Ramos (cell line): Measurements from ENCODE around the gene NRG2.

Experiments
- in situ Hi-C: fragments of 300-500 bp; cut with MboI; formaldehyde crosslinking; loops from one replicate; pipeline ENCODE4 v1.14.3; 2022; ENCODE audit warnings: low sequenced_read_pairs; ENCODE audit not compliant: unreplicated experiment

The NRG2 gene

GRCh38 chr5:139864716-139865483 lies 178.2 kb downstream of the NRG2 start:
- in situ Hi-C loops, result no loop called here

- in situ Hi-C loops, result no loop called here
Observed at GRCh38 chr5:139863855-139864558, 179.1 kb downstream of the NRG2 start.

GRCh38 chr5:139863361-139863760 lies 179.7 kb downstream of the NRG2 start:
- in situ Hi-C loops, result no loop called here

DNA sequence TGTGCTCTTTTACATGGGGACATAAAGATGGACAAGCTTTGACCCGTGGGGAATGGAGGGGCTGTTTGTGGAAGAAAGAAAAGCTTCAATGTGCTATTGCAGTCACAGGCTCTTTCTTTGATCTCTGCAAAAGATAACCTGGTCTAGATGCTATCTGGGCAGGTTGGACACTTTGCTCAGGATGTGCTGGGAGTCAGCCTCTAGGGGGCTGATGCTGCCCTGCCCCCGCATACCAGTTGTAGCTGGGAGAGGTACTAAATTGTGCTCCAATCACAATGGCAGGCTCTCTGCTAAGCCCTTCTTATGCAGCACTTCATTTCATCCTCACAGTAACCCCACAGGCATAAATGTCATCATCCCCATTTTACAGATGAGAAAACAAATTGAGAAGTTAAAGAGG lies 180.3 kb downstream of the NRG2 start:
- in situ Hi-C loops, result no loop called here

GRCh38 chr5:139862313-139862712 lies 180.8 kb downstream of the NRG2 start:
- in situ Hi-C loops, result no loop called here

- in situ Hi-C loops, result no loop called here
Observed at GRCh38 chr5:139861889-139862207, 181.3 kb downstream of the NRG2 start.

DNA sequence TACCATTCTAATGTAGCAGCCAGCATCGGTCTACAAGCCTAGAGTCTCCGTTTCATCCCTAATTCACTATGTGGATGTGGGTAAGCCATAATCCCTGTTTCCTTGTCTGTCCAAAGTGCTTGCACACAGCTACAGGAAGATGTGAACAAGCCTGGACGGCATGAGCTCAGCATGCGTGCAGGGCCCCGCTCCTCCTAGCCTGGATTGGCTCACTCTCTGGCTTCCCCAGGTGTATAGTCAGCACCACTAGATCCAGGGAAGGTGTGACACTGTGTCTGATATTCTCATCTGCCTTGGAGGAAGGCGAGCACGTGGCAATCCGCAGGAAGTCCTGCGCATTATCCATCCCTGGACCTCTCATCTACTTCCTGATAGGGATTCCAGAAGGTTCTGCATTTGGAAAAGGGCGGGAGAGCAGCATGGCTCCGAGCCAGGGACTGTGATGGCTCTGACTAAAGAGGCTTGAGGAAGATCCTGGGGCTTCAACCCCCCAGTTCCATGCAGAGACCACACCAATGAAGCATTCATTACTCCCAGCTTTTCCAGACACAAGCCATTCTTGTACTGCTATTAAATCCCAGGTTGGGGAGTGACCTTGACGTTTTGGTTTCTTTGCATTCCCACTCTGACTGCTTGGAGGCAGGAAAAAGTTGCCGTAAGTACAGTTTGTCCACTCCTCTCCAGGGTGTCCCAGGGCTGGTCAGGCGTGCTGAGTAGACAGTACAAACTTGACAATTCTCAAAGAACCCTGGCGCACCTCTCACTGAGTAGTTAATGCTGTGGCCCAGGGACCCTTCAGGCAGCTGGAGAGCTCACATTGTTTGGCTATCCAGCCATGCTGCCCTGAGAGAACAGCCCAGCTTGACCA lies 181.8 kb downstream of the NRG2 start:
- in situ Hi-C loops, result no loop called here

DNA sequence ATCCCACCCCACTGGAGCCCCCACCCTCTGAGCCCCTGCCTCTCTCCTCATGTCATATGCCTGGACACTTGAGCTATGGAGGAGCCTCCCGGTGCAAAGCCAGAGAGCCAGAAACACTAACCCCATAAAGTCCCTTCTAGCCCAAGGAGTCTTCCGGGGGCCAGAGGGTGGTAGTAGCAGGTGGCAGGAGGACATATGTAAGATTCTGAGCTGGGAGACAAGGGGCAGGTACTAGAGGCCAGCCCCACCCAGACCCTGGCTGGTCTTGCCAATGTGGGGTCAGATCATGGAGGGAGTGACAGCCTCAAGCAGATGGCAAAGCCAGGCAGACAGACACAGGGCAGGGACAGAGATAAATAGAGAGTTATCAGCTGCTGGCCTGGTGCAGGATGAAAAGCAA lies 184.1 kb downstream of the NRG2 start:
- in situ Hi-C loops, result no loop called here

- in situ Hi-C loops, result no loop called here
Observed at GRCh38 chr5:139856714-139857113, 186.4 kb downstream of the NRG2 start.

DNA sequence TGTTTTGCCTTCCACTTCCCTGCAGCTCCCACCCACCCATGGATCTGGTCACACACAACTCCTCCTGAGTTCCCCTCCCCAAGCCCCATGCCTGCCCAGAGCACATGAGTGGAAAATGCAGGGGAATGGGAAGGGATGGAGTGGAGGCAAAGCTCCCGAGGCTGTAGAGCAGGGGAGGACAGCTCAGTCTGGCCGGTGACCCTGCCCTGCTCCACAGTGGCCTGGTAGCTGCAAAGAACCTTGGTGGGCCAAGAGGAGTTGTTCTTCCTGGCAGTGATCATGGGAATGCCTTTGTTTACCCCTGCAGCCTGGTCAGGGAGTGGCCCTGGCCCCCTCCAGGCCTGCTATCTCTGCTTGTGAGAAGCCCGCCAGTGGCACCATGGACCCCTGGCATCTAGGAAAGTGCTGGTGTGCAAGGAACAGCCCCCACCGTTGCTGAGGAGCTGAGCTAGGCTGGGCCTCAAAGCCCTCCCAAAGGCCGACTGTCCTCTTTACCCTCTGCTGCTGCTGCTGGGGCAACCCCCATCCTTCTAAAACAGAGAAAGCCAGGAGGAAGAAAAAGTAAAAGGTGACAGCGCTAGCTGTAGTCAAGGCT lies 187.1 kb downstream of the NRG2 start:
- in situ Hi-C loops, result no loop called here

GRCh38 chr5:139855451-139855850 lies 187.6 kb downstream of the NRG2 start:
- in situ Hi-C loops, result no loop called here

DNA sequence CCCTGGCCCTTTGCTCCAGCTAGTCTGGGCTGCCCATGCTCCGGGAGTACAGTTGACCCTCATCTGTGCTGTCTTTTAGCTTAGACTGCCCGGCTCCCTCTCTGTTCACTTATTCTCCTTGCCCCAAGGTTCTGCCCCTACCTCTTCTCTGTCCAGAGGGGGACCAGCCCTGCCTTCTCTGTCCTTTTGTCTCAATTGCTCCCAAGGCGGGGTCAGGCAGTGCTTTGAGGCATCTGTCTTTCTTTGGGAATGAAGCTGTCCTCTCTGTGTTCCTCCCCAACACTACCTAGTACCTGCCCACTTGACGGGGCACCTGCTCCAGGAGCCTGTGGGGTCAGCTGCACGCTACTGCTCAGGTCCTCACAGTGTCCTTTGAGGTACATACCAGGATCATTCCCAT lies 188.1 kb downstream of the NRG2 start:
- in situ Hi-C loops, result no loop called here

- in situ Hi-C loops, result no loop called here
Observed at GRCh38 chr5:139854029-139854605, 189.0 kb downstream of the NRG2 start.

DNA sequence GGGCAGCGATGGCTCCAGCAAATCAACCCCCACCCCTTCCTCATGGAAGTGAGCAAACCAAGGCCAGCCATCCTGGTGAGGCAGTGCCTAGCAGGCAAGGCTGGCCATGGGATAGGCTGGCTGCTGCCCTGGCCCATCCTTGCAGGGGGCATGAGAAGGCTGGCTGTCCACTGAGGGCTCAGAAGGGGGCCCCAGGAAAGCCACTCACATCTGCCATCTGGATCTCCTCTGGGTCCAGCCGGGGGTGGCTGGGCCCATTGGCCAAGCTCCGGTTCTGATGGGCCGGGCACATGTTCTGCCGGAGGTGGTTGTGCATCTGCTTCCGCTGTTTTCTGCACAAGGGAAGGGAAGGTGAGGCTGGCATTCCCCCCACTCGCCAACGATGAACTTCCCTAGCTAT lies 190.4 kb downstream of the NRG2 start:
- in situ Hi-C loops, result no loop called here

- in situ Hi-C loops, result no loop called here
Observed at GRCh38 chr5:139851558-139851957, 191.5 kb downstream of the NRG2 start.

DNA sequence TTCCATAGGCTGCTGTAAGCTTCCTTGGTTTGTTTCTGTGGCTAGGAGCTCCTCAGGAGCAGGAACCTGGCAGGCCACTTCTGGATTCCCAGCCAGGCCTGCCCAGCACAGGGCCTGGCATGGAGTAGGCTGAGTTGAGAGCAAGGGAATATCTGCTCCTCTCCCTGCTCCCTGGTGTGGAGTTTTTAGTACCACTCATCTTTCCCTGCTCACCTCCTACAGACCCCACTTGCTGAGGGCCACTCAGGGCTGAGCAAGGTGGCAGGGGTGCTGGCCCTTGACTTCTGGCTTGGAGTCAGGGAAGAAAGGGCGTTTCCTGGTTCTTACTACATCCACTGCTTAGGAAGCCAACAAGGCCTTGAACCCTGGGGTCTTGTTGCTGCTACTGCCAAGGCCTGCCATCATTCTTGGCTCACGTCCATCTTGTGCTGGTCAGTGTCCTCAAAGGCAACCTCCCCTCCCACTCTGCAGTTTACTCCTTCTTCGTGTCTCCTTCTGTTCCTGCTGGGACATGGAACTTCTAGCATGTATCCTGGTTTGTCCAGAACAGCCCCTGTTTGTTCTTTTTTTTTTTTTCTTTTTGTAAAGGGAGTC lies 192.6 kb downstream of the NRG2 start:
- in situ Hi-C loops, result no loop called here

DNA sequence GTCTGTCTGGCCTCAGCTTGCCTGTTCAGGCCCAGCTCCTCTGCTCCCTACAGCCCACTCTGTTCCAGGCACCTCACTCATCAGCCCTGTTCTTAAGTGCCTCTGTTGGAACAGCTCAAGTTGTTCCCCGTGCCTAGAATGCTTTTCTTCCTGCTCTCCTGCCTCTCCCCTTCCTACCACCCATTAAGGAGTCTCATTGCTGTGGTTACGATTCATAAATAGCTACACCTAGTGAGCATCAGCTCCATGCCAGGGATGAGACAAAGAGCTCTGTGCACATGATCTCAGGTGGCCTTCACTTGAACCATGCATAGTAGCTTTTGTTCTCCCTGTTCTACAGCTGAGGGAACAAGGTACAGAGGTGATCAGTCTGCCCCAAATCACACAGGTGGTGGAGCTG lies 193.2 kb downstream of the NRG2 start:
- in situ Hi-C loops, result no loop called here

- in situ Hi-C loops, result no loop called here
Observed at GRCh38 chr5:139849501-139849900, 193.6 kb downstream of the NRG2 start.

- in situ Hi-C loops, result no loop called here
Observed at GRCh38 chr5:139848508-139849100, 194.5 kb downstream of the NRG2 start.
